ENCODE measurements around the gene NFIX.

Gene NFIX

DNA sequence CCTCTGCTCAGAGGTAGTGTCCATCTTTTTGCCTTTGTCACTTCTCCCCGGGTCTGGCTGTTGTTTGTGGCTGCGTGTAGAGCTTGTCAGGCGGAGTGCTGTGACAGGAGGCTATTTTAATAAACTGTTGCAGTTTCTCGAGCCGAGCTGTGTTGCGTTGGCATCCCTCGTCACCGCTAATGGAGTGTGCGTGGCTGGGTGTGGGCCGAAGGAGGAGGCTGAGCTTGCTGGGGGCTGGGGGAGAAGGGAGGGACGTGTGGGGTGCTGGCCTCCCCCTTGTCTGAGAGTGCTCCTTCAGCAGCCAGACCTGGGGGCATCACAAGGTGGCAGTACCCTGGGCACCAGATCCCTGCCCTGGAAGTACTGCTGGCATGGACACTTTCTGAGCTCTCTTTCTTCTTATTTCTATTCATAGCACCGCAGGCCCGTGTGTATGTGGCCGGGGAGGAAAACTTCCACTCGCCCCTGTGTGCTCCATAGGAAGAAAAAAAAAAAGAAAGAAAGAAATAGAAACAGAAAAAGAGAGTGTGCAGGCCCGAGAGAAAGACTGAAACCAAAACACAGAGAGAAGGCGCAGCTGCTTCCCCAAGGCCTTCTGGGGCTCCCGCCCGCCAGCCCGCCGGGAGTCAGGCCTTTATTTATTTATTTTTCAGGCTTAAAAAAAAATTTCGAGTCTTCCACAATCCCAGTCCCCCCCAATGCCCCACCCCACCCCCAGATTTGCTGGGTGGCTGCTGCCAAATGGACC, 27.0 kb downstream of the NFIX start:
- peak; percentile 30 for DNase-seq (ENCODE audit: low read depth)

DNA sequence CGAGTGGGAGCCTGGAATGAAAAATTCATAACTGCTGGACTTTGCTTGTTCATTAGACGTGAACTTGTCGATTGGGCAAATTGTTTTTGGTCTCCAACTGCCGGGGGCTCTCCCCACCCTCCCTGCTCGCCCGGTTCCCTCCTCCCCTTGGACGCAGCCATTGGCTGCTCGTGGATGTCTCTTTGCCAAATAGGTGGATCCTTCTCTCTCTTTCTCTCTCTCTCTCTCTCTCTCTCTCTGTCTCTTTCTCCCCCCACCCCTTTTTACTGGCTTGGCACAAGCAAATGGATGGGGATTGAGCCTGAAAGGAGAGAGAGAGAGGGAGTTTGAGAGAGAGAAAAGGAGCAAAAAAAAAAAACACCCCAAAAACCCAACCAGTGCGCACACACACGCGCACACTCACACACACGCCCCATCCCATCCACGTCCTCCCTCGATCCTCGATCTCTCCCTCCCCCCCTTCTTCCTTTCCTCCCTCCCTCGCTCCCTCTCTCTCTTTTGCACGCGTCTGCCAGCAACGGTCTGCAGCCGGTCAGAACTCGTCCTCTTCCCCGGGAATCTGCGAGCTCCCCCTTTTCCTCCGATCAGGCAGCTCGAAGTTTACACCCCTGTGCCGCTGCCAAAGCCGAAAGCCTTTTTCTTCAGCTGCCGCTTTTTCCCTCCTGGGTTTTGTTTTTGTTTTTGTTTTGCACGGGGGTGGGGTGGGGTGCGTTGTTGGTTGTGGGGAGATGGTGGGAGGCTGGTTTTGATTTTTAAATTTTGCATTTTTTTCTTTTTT, 27.8 kb downstream of the NFIX start:
- DNase-seq (ENCODE audit: low read depth) = peak; percentile 95

DNA sequence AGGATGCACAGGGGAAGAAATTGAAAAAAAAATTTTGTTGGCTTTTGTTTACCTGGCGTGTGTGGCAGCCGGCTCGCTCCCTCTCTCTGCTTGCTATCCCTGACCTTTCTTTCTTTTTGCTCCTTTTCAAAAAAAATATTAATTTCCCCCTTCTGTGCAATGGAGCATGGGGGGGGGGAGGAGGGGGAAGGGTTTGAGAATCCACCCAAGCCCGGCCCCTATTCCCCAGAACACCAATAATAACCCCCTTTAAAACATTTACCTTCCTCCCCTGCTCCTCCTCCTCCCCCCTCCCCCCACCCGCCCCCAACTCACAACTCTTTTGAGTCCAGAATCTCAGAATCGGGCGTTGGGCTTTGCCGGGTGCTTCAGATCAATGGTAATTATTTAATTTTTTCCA, 28.4 kb downstream of the NFIX start:
- DNase-seq (ENCODE audit: low read depth) = no peak

DNA sequence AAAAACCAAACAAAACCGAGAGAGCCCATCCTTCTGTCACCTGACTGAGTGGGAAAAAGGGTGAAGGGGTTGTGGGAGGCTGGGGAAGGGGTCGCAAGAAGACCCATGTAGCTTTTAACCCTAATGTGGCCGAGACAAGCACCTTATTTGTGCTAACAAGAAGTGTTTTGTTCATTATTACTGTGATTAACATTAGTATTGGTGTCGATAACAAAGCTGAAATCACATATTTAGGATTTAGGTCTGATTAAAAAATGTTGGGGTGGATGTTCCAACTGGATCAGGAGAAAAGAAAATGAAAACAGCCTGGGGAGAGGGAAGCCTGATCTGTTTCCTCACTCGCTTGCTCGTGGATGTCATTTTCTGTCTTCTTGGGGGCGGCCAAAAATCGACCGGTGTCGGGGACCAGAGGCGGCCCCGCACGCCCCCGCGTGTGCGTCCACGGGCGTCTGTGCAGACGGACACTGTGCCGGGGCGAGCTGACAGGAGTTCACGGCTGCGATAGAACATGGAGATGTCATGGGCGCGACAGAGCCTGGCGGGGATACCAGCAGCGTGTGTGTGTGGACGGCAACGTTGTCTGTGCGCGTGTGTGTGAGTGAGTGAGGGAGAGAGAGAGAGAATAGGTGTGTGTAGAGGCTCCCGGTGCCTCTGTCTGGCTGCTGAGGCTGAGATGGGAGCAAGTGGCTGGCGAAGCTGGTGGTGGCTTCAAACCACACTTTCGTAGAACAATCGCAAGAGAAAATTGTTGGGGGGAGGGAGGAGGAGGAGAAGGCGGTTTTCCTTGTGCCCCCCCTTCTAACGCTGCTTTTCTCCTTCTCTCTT, 29.1 kb downstream of the NFIX start:
- peak; percentile 41 for DNase-seq (ENCODE audit: low read depth)

DNA sequence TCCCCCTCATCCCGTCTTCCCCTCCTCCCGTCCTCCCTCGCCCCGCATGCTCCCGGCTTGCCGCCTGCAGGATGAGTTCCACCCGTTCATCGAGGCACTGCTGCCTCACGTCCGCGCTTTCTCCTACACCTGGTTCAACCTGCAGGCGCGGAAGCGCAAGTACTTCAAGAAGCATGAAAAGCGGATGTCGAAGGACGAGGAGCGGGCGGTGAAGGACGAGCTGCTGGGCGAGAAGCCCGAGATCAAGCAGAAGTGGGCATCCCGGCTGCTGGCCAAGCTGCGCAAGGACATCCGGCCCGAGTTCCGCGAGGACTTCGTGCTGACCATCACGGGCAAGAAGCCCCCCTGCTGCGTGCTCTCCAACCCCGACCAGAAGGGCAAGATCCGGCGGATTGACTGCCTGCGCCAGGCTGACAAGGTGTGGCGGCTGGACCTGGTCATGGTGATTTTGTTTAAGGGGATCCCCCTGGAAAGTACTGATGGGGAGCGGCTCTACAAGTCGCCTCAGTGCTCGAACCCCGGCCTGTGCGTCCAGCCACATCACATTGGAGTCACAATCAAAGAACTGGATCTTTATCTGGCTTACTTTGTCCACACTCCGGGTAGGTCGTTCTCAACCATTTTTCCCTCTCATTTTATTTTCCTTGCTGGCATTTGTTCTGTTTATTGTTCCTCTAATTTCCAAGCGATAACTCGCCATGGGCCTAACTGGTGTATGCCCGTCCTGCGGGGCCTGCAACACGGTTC, 29.8 kb downstream of the NFIX start:
- no peak for DNase-seq (ENCODE audit: low read depth)

DNA sequence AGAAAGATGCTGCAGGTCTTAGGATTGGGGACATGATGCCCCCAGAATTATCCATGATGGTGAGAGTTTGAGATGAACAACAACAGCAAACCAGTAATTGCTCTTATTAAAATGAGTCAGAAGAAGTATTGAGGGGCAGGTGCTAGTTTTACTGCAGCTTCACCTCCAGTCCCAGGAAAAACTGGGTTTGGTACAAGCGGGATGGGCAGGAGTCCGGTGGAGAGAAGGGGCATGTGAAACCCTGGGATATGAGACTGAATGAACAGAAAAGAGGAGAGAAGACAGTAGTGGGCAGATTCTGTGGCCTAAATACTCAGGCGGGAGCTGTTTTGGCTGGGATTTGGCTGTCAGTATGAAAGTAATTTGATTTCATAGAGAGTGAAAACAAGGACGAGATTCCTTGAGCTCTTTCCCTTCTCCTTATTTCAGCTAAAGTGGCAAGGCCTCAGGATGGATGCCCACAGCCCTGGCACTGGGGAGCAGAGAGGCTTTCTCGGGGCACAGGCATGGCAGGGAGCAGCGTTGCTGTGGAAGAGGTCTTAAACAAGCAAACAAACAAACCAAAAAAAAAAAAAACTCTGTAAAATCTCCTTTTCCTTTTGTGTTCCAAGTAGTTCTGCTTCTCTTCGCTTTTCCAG, 30.7 kb downstream of the NFIX start:
- no peak for DNase-seq (ENCODE audit: low read depth)

DNA sequence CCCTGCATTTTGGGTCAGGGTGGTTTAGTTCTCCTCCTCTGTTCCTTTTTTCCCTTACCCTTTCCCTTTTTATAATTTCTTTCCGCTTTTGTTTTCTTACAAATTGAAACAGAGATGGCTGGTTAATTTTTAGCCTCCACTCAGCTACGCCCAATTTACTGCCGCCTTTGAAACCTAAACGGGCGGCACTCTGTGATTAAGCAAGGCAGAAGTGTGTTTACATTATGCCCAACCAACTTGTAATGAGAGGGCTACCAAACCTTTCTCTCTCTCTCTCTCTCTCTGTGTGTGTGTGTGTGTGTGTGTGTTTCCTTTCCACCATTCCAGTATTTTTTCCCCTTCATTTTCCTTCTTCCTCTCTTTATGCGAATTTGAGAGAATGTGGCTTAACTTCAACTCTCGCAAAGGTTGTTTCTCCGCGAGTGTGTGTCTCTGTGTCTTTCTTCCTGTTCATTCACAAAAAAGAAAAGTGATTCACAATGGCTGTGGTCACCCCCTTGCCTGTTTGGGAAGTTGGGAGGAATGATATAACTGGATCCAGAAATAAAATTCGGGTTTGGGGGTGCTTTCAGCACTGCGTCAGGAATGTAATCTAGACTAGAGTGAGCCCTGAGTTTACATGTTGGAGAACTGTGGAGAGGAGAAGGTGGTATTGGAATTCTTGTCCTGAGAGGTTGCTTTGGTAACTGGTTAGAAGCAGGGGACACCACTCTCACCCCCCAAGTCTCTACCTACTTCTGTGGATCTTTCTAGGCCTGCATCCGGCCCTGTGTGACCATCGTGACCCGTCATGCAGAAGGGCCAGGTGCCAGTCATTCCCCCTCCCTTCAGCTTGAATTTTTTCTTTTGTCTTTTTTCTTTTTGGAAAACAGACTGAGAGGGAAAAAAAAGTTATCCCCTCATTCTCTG, 31.4 kb downstream of the NFIX start:
- DNase-seq (ENCODE audit: low read depth) = peak; percentile 38

DNA sequence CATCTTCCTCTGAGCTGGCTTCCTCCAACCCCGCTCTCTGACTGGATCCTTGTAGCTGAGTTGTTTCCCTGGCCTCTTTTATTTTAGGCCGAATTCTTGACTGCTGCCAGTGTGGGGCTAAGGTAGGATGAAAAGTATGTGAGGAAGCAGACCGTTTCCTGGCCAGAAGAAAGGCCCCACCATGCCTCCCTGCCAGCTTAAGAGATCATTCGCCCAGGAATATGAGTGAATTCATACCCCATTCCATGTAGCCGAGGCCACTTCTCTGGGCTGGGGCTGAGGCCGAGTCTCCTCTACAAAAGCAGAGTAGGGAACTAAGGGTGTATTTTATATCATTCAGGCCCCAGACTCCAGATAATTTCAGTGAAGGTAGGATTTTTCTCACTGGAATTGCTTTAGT, 32.3 kb downstream of the NFIX start:
- DNase-seq (ENCODE audit: low read depth) = no peak

DNA sequence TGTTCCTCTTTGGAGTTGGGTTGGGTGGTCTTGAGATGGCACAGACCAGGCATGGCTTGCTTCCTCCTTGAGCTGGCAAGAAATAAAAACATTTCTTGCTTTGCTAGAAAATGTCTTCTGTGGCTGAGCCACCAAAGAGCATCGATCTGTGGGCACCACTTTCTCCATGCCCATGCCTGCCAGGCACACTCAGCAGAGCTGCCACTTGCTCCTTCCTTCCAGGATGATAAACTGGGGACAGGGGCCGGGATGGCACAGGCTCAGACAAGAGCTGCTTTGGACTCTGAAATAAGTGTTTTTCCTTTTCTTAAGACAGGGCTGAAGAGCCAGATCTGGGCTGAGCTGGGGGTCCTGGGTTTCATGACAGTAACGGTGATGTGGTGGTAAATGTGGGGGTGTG, 32.8 kb downstream of the NFIX start:
- no peak for DNase-seq (ENCODE audit: low read depth)

DNA sequence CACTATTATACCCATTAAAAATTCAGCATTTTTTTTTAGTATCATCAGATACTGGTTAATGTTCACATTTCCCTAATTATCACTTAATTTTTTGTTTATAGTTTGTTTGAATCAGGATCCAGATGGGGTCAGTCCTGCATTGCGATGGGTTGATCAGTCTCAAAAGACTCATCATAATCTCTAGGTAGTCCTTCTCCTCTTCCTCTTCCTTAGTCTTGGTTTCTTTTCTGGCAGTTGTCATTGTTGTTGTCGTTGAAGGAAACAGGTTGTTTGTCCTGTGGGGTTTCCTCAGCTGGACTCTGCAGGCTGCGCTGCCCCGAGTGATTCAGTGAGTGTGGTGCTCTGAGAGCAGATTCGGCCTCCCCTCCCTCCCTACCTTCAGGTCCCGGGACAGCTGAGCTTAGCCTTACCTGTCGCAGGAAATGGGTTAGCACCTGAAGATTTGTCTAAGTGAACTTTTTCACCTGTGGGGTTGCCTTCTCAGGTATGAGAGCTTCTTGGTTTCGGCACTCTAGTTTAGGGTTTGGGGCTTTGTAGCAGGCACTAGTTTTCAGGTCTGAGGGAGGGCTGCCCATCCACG, 34.1 kb downstream of the NFIX start:
- no peak for DNase-seq (ENCODE audit: low read depth)

DNA sequence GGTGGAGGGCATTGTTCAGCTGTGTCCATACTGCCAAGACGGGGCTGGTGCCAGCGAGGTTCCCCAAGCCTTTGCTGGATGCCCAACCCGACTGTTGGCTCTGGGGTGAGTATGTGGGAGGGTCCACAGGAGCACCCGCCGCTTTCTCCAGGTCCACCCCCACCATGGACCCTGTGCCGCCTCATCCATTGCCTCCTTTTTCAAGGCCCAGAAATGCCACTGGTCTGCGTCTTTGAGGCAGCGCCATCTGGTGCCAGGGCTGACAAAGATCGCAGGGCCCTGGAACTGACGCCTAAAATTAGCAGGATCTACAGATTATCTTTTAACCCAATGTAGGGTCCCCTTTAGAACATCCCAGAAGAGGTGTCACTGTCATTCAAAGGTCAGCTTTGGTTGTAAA, 34.6 kb downstream of the NFIX start:
- no peak for DNase-seq (ENCODE audit: low read depth)

DNA sequence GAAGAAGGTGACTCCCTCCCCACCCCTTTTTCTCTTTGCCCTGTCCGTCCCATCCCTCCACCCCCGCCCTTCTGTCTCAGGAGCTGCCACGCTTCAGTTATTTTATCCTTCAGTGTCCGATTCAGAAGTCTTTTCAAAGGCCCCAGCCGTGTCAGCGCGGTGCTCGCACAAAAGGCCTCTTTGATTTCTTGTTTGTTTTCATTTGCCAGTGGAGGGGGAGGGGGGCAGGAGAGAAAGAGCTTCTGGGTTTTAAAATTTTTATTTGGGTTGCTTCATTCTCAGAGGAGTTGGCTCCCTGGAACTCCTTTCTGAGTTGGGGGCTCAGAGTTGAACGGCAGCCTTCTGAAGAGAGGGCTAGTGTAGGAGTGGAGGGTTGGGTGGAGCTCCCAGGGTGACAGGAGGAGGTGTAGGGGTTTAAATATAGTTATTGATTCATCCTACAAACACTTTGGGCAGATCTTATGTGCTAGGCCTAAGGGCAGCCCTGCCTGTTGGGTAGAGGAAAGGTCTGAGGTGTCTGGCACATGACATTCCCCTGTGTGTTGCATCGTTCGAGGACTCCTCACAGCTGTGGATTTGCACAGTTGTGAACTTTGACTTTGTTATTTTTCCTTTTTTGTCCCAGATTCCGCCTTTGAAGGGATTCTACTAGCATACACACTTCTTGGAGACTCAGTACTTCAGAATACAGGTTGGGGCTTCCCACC, 36.8 kb downstream of the NFIX start:
- no peak for DNase-seq (ENCODE audit: low read depth)

DNA sequence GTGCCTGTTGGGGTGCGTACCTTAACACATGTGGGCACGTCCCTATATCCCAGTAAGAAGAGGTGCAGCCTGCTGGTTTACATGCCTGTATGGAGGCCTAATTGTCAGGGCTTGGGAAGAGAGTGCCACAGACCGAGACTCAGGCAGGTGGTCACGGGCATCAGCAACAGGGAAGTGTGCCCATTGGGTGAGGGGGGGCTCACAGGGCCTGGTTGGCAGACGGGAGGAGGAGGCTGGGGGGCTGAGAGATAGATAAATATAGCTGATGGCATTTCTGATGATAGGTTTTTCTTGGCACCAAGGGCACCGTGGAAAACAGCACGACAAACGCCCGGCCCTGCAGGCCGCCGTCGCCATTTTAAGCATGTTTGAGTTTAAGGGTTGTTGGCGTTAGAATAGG, 37.6 kb downstream of the NFIX start:
- DNase-seq (ENCODE audit: low read depth) = no peak

DNA sequence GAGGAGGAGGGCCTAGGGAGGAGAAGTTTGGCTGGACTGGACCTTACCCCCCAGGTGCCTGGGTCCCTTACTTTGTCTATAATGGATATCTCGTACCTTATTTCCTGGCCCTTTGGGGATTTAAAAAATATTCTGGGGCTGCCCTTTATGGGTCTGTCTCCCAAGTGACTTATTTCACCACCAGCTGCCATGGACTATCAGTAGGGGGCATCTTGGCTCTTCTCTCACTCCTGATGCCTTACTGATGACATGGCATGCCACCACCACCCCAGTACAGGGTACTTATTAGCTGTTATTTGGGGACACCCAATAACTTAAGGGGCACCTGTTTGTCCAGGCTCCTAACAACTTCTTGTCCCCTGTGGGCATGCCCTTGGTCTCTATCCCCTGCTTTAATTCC, 38.0 kb downstream of the NFIX start:
- DNase-seq (ENCODE audit: low read depth) = no peak

DNA sequence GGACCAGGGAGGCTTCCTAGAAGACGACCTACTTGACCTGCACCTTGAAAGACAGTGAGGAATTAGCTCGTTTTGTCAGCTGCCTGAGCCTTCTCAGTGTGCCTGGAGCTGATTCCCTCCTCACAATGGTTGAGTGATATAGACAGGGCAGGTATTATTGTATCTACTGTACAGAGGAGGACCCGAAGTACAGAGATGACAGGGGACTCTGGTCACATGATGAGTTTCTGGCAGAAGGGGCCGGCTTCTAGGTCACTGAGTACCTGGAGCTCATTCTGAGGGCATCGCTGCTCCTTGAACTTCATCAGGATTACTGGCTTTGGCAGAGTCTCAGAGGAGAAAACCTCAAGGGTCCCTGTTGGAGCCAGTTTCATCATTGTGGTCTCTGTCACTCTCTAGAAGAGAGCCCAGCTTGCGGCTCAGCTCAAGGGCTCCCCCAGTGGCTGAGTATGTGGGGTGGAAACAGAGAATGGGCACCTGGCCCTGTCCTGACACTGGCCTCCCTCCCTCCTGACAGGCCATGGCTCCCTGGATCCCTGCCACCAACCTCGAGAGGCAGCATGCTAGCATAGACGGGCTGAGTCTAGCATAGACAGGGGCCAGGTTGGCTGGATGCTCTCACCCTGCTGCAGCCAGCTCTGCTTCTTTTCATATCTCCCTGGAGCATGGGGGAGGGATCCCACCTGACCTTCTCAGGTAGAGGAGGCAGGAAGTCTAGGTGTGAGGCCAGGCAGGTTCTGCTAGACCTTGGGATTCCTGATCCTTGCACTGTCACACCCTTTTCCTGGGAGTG, 38.7 kb downstream of the NFIX start:
- DNase-seq (ENCODE audit: low read depth) = peak; percentile 42

DNA sequence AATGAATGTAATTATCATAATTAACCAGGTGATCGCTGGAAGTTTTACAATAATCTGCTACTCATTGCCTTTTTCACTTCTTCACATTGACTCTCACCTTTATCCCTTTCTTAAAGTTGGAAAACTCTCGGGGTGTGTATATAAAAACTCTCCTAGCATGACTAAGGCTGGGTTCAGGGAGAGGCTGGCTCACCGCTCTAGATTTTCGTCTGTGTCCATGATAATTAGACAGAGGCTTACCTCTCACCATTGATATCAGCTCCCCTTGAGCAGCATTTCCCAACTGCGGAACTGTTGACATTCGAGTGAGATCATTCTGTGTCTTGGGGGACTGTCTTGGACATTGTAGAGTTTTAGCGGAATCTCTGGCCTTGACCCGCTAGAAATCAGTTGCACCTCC, 39.4 kb downstream of the NFIX start:
- no peak for DNase-seq (ENCODE audit: low read depth)

DNA sequence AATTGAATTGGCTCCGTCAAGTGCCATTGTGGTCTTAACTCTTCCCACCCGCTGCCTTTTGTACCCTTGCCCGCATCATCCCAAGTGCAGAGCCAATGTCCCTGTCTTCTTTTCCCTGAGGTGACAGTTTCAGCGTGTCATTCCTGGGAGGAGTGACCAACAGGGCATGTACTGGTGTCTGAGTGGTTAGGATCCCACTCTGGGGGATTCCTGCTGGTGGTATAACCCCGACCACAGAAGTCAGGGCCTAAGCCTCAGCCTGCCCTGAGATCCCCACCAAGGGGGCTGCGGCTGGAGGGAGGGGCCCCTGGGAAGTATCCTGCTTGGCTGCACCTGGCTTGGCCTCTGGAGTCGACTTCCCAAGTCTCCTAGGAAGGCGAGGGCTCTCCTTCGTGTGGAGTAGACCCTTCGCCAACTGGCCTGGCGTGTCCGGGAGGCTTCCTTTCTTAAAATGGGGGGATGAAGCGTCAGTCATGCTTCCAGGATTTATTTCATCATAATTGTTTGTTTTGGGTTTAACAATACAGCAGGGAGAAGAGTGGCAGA, 40.6 kb downstream of the NFIX start:
- DNase-seq (ENCODE audit: low read depth) = no peak

DNA sequence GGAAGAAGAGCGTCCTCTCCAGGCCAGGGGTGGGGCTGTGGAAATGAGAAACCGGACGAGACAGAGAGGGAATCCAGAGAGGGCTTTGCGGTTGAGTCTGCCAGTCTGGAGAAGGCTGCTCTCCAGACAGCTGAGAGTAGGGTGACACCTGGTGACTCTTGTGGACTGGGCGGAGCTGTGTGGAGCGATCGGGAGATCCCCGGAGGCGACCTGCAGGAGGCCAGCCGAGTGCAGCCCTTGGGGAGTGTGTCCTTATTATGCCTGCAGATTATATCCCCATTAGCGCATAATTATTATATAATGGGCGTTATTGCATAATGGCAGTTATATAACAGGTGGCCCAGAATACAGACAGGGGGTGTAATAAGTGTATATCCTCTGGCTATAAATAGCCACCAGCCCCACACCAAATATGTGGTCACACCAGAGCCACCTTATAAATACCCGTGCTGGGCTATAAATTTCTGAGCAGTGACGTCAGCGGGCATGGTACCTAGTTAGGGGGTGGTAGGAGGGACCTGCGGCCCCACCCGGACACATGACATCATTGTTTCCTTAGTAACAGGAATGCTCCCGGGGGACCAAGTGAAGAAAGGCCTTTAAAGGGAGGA, 41.2 kb downstream of the NFIX start:
- DNase-seq (ENCODE audit: low read depth) = no peak
